HG02885 (cell line): ENCODE measurements around the gene FAHD1.
"Not testable (repeated sequence)": the region's sequence is repeated elsewhere in the genome, so short reads cannot be mapped to it uniquely, and the experiment has no call there.

Experiments used
- ATAC-seq: cut with Tn5 transposase; IDR thresholded peaks from one replicate; pipeline ENCODE4 v1.9.1; 2021; ENCODE audit warnings: mild to moderate bottlenecking; ENCODE audit not compliant: unreplicated experiment, poor library complexity

Gene FAHD1

GRCh38 chr16:1788708-1789100 lies 38.3 kb upstream of the FAHD1 start:
- no peak for ATAC-seq

- no peak for ATAC-seq
Measured at GRCh38 chr16:1789643-1790045, 37.4 kb upstream of the FAHD1 start.

- no peak for ATAC-seq
Measured at GRCh38 chr16:1790261-1790610, 36.8 kb upstream of the FAHD1 start.

- no peak for ATAC-seq
Measured at GRCh38 chr16:1790611-1791255, 36.3 kb upstream of the FAHD1 start.

GRCh38 chr16:1791256-1791942 lies 35.6 kb upstream of the FAHD1 start:
- no peak for ATAC-seq

- no peak for ATAC-seq
Measured at GRCh38 chr16:1791943-1792812, 34.8 kb upstream of the FAHD1 start.

GRCh38 chr16:1792836-1793577 lies 34.0 kb upstream of the FAHD1 start:
- no peak for ATAC-seq

GRCh38 chr16:1793578-1794220 lies 33.3 kb upstream of the FAHD1 start, which contains the start of gene IGFALS:
TSS of gene IGFALS (minus strand) at chr16:1793705. CDS start at chr16:1793652, 53 bp downstream.
- no peak for ATAC-seq

GRCh38 chr16:1794221-1794871 lies 32.7 kb upstream of the FAHD1 start:
- ATAC-seq = no peak

- ATAC-seq = no peak
Measured at GRCh38 chr16:1794908-1795666, 31.9 kb upstream of the FAHD1 start.

GRCh38 chr16:1799263-1799662 lies 27.7 kb upstream of the FAHD1 start:
- not testable (repeated sequence) for ATAC-seq

- ATAC-seq = no peak
Measured at GRCh38 chr16:1800701-1801100, 26.3 kb upstream of the FAHD1 start.

- no peak for ATAC-seq
Measured at GRCh38 chr16:1807626-1808025, 19.4 kb upstream of the FAHD1 start.

- ATAC-seq = no peak
Measured at GRCh38 chr16:1808691-1809090, 18.3 kb upstream of the FAHD1 start.

GRCh38 chr16:1809281-1809801 lies 17.7 kb upstream of the FAHD1 start:
- ATAC-seq = no peak

GRCh38 chr16:1810106-1810505 lies 16.9 kb upstream of the FAHD1 start:
- no peak for ATAC-seq

GRCh38 chr16:1810536-1810935 lies 16.5 kb upstream of the FAHD1 start:
- no peak for ATAC-seq

GRCh38 chr16:1812732-1813163 lies 14.3 kb upstream of the FAHD1 start:
- no peak for ATAC-seq

- no peak for ATAC-seq
Measured at GRCh38 chr16:1815461-1815860, 11.5 kb upstream of the FAHD1 start.
